Glomerular visceral epithelial cell (primary cell): Measurements from ENCODE around the gene CUL2.
"Not testable (repeated sequence)": the region's sequence is repeated elsewhere in the genome, so short reads cannot be mapped to it uniquely, and the experiment has no call there.

Experiments used
- DNase-seq: peaks from one replicate; pipeline ENCODE4 v3.0.0-alpha.2; 2016; ENCODE audit errors: extremely low spot score

CUL2 gene

DNA sequence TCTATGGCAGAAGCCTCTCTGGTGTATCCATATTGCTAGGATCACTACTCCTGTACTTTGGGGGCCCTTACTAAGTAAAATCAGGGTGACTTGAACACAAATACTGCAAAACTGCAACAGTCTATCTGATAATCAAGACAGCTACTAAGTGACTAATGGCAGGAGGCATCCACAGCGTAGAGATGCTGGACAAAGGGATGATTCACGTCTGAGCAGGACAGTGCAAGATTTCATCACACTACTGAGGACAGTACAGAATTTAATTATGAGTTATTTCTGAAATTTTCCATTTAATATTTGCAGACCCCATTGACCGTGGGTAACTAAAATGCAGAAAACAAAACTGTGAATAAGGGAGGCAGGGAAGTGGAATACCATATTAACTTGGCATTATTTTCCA is 10.4 kb downstream of the CUL2 start:
- DNase-seq = peak; percentile 56

DNA sequence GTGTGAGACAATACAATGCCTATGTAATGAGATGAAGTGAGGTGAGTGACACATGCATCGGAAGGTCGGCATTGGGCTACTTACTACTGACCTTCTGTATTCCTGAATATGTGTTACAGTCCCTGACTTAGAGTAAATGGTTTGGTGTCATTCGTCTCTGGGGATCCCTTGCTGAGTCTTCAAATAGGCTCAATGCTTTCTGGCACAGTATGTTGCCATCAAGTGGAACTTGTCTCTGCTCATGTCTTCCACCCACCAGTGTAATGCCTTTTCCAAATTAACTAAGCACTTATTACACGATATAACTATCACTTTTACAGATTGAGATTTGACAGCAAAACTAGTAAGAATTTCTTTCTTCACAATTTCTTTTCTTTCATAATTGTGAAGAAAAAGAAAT is 10.9 kb downstream of the CUL2 start:
- no peak for DNase-seq

DNA sequence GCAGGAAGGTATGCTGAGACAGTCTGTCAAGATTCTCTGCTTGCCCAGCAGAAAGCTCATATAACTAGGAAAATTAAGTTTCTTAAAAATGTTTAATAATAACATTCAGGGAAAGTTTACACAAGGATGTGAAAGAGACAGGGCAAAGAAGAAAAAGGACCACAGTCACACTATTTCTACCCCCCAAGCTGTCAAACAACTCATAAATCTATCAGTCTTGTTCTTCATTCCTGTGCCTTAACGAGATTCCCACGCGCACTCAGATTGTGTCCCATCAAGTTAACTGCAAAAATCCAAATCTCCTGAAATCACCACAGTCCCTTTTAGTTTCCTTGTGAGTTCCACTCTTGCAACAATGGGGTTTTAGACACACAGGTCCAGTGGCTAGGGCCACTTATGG is 14.9 kb downstream of the CUL2 start:
- DNase-seq = no peak

DNA sequence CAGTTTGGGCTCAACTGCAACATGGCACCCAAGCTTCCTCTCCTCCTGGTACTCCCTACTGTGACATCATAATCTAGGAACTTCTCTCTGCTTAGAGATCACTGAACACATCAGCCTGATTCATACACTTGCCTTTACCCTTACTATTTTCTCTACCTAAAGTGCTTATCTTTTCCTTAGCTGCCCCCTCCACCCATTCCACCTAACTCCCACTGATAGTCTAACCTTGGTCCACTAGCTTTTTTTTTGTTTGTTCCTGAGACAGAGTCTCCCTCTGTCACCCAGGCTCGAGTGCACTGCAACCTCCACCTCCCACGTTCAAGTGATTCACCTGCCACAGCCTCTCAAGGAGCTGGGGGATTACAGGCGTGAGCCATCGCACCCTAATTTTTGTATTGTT is 15.9 kb downstream of the CUL2 start:
- no peak for DNase-seq

DNA sequence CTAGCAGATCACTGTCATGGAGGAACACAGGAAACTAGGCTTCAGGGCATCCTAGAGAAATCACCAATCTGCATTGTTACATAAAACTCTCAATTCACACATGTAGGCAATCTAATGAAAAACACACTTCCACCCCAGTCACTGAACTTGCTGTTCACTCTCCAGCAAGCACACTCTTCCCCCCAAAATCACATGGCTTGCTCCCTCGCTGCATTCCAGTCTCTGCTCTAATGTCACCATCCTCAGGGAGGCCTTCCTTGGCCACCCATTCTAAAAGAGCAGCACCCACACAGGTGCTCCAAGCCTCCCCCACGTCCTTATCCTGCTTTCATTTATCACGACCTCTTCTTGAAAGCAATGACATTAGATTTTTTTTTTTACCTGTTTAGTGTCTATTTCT is 19.6 kb downstream of the CUL2 start:
- DNase-seq = no peak

DNA sequence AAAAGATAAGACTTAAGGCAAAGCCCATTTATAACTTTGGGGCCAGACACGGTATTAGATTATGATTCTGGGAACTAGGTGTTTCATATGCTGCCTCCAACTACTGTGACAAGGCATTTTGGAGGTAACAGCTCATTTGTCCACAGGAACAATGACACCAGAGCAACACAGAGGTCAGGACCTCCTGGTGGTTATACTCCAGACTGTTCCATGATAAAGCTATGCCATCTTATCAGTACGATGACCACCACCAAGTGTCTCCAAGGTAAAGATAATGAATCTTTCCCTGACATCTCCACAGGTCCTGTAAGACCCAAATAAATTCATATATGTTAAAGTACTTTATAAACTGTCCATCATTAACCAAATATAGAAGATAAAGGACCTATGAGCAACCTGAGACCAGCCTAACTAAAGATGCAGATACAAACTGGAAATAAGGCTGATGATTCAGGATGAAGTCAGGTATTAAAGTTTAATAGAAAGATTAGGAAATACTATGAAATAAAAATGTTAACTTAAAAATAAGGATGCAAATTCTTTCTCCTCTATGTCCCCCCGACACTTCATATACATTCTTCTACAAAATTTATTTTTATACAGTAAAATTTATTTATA is 26.2 kb downstream of the CUL2 start:
- DNase-seq = no peak

DNA sequence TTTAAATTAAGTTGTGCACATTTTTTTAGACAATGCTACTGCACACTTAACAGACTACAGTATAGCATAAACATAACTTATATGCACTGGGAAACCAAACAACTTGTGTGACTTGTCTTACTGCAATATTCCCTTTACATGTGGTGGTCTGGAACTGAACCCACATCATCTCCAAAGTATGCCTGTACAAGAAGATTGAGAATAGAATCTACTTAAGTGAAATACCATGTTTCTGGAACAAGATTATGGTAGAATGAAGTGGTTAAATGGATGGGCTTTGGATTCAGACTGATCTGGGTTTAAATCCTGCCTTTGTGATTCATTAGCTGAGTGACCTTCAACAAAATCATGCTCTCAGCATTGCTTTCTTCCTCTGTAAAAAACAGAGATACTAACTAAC is 30.7 kb downstream of the CUL2 start:
- DNase-seq = no peak

DNA sequence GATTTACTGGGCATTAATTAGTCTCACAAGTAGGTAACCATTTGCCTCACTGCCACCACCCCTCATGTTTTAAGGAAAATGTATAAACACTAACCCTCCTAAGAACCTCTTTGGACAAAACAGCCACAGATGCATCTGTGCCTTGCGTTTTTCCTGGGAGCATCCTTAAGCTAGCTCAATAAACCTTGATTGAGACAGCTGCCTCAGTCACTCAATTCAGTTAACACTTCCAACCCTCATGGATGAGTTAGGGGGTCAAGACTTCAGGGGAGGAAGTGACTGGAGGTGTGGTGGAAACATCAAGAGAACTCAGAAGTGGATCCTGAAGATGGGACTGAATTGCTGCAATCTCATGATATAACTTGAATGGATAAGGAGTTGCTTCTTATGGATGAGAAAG is 31.5 kb downstream of the CUL2 start:
- DNase-seq = no peak

DNA sequence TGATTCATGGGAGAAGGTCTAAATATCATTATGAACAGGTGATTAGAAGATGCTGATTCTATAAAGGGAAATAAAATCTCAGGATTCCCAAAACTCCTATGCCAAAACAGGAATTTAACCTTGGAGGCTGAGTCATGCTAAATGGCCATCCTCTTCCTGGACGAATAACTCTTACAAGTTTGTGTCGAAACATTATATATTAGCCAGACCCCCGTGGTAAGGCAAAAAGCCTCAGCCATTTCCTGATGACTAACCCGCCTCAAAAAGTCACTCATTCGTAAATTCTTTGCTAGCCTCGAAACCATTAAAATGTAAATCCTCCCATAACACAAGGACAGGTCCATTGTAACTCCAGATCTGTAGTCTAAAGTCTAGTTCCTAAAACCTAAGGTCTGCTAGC is 32.0 kb downstream of the CUL2 start:
- peak; percentile 89 for DNase-seq

DNA sequence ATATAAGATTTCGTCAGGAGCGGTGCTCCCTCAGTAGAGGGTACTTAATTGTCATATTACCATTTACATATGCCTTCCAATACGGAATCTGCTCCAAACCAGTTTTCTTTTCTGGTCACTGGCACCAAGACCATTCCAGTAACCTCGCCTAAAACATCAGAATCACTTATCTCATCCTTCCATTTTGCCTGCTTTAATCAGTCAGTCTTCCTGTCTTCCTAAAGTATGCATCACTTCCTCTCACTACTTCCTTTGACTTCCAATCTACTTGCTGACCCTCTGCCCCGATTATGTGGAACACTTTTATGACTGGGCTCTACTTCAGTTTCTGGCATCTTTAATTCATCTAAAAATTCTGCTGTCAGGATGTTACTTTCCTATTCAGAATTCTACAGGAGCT is 33.5 kb downstream of the CUL2 start:
- DNase-seq = no peak

DNA sequence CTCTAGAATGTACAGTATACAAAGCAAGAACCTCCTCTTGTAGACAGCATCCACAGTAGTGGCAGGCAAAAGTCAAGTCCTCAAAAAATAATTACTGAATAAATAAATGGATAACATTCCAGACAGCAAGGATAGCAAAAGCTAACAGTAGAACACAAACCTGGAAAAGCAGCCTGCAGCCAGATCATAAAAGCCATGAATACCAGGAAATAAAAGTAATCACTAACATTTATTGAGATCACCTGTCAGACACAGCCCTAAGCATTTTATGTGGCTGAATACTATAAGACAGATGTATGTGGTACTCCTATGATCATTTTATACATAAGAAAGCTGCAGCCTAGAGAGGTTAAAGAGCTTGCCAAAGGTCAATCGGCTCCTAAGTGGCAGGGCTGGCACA is 34.0 kb downstream of the CUL2 start:
- DNase-seq = no peak

DNA sequence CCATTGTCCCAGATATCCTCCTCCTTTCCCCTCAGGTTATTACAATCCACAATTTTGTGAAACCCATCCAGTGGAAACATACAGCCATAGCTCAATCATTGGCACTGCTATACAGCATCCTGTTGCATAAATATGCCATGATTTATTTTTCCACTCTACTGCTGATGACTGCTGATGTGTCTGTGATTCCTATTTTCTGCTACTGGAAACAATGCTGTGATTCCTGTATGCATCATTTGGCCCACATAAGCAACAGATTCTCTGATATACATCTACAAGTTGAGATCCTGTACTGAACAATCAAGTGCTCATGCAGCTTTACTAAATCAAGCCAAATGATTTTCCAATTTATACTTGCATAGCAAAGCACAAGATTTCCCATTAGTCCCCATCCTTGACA is 39.6 kb downstream of the CUL2 start:
- no peak for DNase-seq

DNA sequence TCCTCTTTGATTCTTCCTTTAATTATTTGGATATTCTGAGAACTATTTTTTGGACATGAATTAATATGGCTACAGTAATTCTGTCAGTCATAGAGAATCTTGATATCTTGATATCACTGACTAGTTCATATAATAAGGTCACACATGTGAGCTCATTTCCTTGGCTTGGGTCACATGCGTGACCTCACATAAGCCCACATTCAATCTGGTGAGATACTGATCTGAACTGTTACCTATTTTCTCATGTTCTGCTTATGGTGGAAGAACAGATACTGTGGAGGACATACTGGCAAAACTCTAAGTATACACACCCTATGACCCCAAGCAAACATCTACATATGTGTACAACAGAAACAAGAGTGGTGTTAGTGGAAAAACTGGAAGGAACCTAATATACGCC is 44.1 kb downstream of the CUL2 start:
- DNase-seq = no peak

DNA sequence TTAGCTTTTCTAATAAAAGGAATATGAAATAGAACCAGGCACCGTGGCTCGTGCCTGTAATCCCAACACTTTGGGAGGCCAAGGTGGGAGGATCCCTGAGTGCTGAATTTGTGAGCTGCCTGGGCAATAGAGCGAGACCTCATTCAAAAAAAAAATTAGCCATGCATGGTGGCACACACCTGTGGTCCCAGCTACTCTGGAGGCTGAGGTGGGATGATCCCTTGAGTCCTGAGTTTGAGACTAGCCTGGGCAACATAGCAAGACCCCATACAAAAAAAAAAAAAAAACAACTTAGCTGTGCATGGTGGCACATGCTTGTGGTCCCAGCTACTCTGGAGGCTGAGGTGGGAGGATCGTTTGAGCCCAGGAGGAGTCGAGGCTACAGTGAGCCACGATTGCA is 44.9 kb downstream of the CUL2 start:
- not testable (repeated sequence) for DNase-seq

DNA sequence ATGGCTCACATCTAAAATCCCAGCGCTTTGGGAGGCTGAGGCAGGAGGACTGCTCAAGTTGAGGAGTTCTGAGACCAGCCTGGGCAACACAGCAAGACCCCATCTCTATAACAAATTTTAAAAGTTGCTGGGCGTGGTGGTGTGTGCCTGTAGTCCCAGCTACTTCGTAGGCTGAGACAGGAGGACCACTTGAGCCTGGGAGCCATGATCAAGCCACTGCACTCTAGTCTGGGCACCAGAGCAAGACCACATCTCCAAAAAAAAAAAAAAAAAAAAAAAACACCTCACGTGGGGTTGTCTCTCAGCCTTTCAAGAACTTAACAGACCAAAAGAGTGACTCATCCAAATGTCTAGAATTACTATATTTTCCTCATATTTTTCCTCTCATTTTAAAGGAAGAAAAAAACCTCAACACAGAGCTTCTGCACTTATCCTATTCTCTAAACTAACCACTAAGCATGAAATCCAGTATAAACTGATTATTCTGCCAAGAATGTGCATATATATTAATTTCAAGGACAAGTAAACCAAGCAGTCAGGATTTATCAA is 46.3 kb downstream of the CUL2 start:
- DNase-seq = peak; percentile 49

DNA sequence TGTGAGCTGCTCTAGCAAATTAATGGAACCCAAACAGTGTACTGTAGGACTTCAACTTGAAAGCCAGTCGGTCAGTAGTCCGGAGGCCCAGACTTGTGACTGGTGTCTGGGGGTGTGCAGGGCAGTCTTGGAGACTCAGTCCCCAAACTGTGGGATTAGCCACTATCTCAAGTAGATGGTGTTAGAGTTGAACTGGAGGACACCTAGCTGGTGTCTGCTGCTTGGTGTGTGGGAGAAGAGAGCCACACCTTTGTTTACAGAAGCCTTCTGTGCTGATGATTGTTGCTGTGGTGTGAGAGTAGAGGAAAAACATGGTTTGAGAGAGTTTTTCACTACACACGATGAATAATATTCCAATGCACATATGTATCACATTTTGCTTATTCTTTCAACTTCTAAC is 47.4 kb downstream of the CUL2 start:
- no peak for DNase-seq

DNA sequence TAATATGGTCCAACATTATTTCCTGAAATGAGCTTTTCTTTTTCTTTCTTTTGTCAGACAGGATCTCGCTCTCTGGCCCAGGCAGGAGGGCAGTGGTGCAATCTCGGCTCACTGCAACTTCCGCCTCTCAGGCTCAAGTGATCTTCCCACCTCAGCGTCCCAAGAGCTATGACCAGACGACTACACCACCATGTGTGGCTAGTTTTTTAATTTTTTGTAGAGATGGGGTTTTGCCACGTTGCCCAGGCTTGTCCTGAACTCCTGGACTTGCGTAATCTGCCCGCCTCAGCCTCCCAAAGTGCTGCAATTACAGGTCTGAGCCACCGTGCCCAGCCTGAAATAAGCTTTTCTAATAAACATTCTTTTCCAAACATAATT is 48.6 kb downstream of the CUL2 start:
- DNase-seq = no peak

DNA sequence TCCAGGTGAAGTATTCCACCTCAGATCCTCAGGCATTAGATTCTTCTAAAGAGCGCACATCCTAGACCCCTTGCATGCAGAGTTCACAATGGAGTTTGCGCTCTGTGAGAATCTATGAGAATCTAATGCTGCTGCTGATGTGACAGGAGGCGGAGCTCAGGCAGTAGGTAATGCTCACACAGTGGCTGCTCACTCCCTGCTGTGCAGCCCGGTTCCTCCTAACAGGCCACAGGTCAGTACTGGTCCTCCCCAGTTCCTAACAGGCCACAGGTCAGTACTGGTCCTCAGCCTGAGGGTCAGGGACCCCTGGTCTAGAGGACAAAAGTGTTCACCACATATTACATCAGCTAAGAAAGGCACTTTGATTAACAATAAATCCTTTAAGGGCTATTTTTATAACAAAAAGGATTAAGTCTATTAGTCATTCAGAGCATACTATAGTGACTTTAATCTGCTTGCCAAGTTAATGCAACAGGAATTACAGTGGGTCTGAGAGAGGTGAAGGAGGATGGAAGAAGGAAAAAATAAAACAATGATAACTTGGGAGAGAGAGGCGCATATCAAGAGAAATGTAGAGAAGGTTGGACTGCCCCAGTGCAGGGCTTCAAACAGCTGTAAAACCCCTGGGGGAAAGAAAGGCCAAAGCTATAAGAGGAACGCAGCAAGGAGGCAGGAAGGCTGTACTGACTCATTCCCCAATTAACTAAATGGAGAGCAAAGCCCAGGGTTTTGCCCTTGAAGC is 49.2 kb downstream of the CUL2 start:
- no peak for DNase-seq

DNA sequence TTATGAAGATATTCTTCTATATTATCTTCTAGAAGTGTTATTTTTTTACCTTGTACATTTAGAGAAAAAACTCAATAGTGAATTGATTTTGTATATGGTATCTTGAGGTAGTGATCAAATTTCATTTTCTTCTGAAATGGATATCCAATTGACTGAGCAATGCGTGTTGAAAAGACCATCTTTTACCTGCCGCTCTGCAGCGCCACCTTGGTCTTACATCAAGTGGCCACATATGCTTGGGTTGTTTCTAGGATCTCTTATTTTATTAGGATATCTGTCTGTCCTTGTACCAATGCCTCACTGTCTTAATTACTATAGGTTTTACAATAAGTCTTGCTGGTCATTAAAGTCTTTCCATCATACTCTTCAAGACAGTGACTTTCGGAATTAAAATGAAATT is 53.0 kb downstream of the CUL2 start:
- no peak for DNase-seq

DNA sequence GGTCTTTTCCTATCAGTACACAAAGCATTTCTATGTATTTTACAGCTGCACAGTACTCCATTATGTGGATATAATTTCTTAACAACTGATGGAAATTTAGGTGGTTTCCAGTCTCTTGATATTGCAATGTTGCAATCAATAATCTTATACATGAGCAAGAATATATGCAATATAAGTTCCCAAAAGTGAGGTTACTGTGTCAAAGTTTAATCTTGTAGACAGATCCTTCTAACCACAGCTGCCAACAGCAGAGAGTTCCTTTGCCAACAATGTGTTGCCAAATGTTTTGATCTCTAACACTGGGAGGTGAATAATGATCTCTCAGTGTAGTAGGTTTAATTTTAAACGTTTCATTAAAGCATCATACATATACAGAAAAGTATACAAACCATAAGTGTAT is 54.5 kb downstream of the CUL2 start:
- no peak for DNase-seq

DNA sequence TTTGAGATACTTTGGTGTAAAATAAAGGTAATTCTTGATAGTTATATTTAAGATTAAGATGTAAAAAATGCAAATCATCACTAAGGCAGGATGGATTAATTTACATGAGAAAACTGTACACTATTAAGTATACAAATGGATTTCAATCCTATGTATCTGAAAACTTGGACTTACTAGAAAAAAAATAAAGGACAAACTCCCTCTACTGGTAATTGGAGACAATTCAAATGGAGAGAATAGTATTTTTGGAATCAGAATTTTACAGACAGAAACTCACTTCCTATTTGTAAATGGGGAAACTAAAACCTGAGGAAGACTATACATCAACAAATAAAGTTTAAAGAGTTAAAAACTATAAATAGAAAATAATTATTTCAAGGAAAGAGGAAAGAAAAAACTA is 62.6 kb downstream of the CUL2 start:
- no peak for DNase-seq

DNA sequence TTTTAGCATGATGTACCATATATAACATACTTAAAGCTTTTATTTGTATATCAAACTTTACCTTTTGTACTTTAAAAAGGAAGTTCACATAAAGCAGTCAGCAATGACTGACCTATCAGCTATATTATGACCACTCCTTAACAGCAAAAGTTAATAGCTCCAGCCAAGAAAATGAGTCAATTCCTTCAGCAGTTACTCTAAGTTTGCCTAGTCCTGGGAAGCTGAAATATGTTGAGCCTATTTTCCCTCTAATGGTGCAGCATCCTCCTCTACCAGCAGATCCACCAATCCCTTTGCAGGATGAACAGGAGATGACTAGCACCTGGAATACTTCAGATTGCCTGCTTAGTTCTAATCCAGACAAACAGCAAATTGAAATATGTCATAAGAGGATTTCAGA is 64.2 kb downstream of the CUL2 start:
- DNase-seq = peak; percentile 18

DNA sequence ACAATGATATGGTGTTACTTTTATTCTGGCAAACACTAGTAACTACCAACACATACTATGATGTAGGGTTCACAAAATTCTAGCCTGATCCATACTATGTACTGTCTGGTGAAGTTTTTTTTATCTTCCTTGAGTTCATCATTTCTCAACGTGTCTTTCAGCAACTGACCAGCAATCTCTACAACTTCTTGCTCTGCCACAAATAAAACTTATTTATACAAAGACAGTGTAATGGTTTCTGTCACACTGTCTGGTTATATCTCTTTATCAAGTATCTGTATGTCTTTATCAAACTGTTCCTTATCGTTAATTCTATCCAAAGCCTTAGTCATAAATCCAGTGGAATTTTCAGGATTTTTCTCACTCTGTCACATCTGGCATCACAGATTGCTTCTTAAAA is 69.7 kb downstream of the CUL2 start:
- no peak for DNase-seq
